C4-2B (cell line): ENCODE measurements around the gene RPTOR.
A peak's percentile ranks its signal among the peaks of the same experiment; 100 is the strongest.

Experiments
- H3K27ac ChIP-seq: fragments of 450-650 bp; 2 replicates; pipeline ENCODE4 v1.5.1; 2017
- CTCF ChIP-seq: fragments of 450-650 bp; conservative IDR thresholded peaks from 2 replicates; pipeline ENCODE4 v1.5.1; 2017; ENCODE audit warnings: mild to moderate bottlenecking
- ZFX ChIP-seq: fragments of 450-650 bp; IDR thresholded peaks from 2 replicates; pipeline ENCODE4 v1.6.1; 2017

Gene RPTOR

DNA sequence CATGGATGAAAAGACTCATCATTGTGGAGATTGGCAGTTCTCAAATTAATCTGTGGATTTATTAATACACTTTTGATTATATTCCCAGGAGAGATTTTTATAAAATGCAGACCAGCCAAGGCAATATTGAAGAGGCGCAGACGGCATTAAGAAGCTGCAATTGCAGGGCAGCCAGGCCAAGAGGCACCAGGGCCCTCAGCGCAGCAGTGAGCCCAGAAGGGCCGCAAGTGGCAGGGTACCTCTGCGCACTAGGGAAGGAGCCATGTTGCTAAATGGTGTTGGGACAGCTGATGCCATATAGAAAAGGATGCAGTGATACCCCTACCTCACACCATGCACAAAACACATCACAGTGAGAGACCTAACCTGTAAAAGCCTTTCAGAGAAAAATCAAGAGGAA is 410.4 kb downstream of the RPTOR start:
- no peak for TF ChIP-seq ZFX
- no peak for TF ChIP-seq CTCF
- no peak overlapping the region for H3K27ac ChIP-seq

DNA sequence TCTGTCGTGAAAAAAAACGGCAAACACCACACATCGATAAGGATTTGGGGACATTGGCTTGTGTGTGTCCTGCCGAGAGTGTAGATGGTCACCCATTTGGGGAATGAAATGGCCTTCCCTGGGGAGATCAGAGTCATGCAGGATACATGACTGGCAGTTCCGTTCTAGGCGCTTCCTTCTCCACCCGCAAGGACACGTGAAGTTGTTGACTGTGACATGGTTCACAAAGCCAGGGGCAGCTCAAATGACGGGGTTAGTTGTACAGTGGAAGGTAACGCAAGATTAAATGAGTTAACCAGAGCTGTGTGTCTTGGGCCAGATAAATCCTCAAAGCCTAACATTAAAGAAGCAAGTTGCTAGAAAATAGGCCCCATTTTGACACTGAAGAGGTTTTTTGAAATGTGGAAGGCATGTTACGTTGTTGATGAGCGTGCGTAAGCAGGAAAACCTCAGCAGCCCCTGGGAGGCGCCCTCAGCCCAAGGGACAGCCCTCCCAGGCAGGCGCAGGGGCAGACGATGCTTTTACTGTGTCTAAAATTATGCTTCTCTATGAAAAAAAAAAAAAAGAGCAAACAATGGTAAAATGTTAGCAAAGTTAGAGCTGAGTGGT is 411.1 kb downstream of the RPTOR start:
- TF ChIP-seq ZFX = no peak
- no peak for TF ChIP-seq CTCF
- H3K27ac ChIP-seq = no peak overlapping the region

GRCh38 chr17:80956321-80957190 is 411.9 kb downstream of the RPTOR start:
- H3K27ac ChIP-seq = no peak overlapping the region
- TF ChIP-seq CTCF = no peak
- TF ChIP-seq ZFX = no peak

DNA sequence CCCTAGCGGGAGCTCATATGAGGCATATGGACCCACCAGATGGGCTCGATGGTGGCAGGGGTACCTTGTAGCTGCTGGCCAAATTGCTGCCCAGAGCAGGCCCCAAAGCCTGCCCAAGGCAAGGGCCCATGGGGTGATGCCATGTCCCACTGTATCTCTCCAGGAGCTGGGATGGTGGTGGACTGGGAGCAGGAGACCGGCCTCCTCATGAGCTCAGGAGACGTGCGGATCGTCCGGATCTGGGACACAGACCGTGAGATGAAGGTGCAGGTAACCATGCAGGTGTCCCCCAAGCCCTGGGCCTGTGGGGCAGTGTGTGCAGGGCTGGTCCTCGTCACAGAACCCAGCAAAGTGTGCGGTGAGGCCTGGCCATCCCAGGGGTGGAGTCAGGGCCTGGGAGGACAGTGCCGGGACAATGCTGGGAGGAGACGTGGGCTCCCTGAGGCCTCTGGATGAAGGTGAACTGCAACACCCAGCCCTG is 412.9 kb downstream of the RPTOR start:
- TF ChIP-seq ZFX = no peak
- H3K27ac ChIP-seq = no peak overlapping the region

- peak overlapping the region; percentile 1; the same call in 1 of the 2 replicates for H3K27ac ChIP-seq
- TF ChIP-seq ZFX = no peak
- no peak for TF ChIP-seq CTCF
These were observed 414.8 kb downstream of the RPTOR start for GRCh38 chr17:80959330-80960036.

DNA sequence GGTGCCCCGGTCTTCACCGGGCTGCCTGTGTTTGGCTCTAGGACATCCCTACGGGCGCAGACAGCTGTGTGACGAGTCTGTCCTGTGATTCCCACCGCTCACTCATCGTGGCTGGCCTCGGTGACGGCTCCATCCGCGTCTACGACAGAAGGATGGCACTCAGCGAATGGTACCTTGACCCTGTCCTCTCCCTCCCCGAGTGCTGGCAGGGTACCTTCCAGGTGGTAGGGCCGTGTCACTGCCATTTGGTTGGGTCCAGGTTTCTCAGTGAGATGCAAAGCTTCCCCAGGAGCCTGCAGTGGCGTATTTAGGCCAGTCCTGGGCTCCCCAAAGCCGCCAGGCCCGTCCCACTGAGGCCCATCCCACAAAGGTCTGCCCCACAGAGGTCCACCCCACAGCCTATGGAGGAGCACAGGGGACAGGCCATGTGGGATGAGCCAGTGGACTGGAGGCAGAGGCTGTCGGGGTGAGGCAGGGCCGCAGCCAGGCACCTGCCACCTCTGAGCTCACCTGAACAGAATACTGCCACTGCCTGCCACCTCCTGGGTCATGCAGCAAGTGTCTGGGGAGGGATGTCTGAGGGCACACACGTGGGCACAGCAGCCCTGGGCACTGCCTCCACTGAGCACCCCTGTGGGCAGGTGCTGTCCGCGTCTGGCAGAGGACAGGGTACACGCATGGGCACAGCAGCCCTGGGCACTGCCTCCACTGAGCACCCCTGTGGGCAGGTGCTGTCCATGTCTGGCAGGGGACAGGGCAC is 415.6 kb downstream of the RPTOR start:
- TF ChIP-seq CTCF = no peak
- no peak for TF ChIP-seq ZFX
- H3K27ac ChIP-seq = no peak overlapping the region

DNA sequence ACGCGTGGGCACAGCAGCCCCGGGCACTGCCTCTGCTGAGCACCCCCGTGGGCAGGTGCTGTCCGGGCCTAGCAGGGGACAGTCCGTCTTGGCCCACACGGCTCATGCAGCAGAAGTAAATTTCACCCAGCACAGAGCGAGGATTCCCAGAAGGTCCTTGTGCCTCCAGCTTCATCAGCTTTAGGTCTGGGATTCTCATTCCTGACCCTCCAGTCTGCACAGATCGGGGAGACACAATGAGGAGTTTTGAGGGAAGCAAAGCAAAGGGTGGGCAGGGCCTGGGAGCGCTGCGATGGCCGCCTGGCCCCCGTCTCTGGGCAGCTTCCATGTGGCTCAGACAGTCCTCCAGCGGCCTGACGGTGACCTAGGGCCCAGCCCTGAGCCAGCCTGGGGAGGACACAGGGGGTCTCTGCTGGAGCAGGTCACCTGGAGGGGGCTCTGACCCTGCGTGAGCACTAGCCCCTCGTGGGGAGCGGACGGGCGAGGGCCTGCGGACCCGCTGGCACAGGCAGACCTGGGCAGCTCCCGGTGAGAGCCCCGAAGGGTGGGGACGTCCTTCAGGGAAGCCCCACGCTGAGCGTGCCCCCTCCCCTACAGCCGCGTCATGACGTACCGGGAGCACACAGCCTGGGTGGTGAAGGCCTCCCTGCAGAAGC is 416.3 kb downstream of the RPTOR start:
- TF ChIP-seq ZFX = no peak
- no peak for TF ChIP-seq CTCF
- H3K27ac ChIP-seq = no peak overlapping the region
